ENCODE data around the gene MAOA.

The MAOA gene

GRCh38 chrX:43758044-43758443, 101.9 kb downstream of the MAOA start:
- no peak for DNase-seq (ENCODE audit: low spot score)

- DNase-seq (ENCODE audit: low spot score) = no peak
Observed at GRCh38 chrX:43785930-43786591, 130.0 kb downstream of the MAOA start.

All from HuH-7 (cell line).